ENCODE results near the gene RNF144A. TPM values are rescaled to one million over a fixed set of nuclear protein-coding genes. Genes with fewer than 3 reads are reported as not detected.

The RNF144A gene
- total RNA-seq, 1 donor, result 4.3 TPM

- TF ChIP-seq CTCF (IDR thresholded peaks at IDR 0.05; ENCODE audit: insufficient read depth, low read depth, low read length), result no peak
- peak; percentile 53 for DNase-seq (ENCODE audit: low read depth)
- no peak overlapping the region for H3K4me3 ChIP-seq (ENCODE audit: low read depth, low read length)
These were observed 40.9 kb downstream of the RNF144A start for GRCh38 chr2:6957910-6958615.

GRCh38 chr2:6958616-6959235, 41.5 kb downstream of the RNF144A start:
- no peak overlapping the region for H3K4me3 ChIP-seq (ENCODE audit: low read depth, low read length)
- no peak for DNase-seq (ENCODE audit: low read depth)
- TF ChIP-seq CTCF (IDR thresholded peaks at IDR 0.05; ENCODE audit: insufficient read depth, low read depth, low read length), result no peak

- H3K4me3 ChIP-seq (ENCODE audit: low read depth, low read length), result no peak overlapping the region
- no peak for TF ChIP-seq CTCF (IDR thresholded peaks at IDR 0.05; ENCODE audit: insufficient read depth, low read depth, low read length)
- no peak for DNase-seq (ENCODE audit: low read depth)
These were observed 42.5 kb downstream of the RNF144A start for GRCh38 chr2:6959751-6960150.

GRCh38 chr2:6960659-6961058, 43.4 kb downstream of the RNF144A start:
- no peak for DNase-seq (ENCODE audit: low read depth)
- H3K4me3 ChIP-seq (ENCODE audit: low read depth, low read length), result no peak overlapping the region
- TF ChIP-seq CTCF (IDR thresholded peaks at IDR 0.05; ENCODE audit: insufficient read depth, low read depth, low read length), result no peak

- DNase-seq (ENCODE audit: low read depth), result no peak
- H3K4me3 ChIP-seq (ENCODE audit: low read depth, low read length), result no peak overlapping the region
- no peak for TF ChIP-seq CTCF (IDR thresholded peaks at IDR 0.05; ENCODE audit: insufficient read depth, low read depth, low read length)
These were observed 46.5 kb downstream of the RNF144A start for GRCh38 chr2:6963727-6964126.

GRCh38 chr2:6965071-6965795, 48.0 kb downstream of the RNF144A start:
- TF ChIP-seq CTCF (IDR thresholded peaks at IDR 0.05; ENCODE audit: insufficient read depth, low read depth, low read length), result no peak
- no peak for DNase-seq (ENCODE audit: low read depth)
- H3K4me3 ChIP-seq (ENCODE audit: low read depth, low read length), result no peak overlapping the region

All from fibroblast of villous mesenchyme (primary cell).